ENCODE results near the gene RAD51C.

- TF ChIP-seq SP1 (IDR thresholded peaks at IDR 0.05; ENCODE audit: low read depth, low read length) (no peak), CTCF (IDR thresholded peaks at IDR 0.05 in 2 of 3, conservative IDR thresholded peaks at IDR 0.05 in 1 of 3; ENCODE audit: control insufficient read depth in 2 of 3, extremely low read depth in 1 of 3, insufficient read depth in 1 of 3, low read depth in 3 of 3, low read length in 3 of 3) (no peak), GATAD2B (conservative IDR thresholded peaks at IDR 0.05; ENCODE audit: low read depth) (no peak), MAX (IDR thresholded peaks at IDR 0.05; ENCODE audit: low read depth, low read length) (no peak), REST (IDR thresholded peaks at IDR 0.05; ENCODE audit: low read depth, low read length) (no peak)
Measured at GRCh38 chr17:58730937-58731336, 38.5 kb downstream of the RAD51C start.

Data from GM12878 (cell line).